Stimulated activated naive CD4-positive, alpha-beta T cell treated with Interleukin-2 at 50 U/mL for 16 hours (primary cell): ENCODE results near the gene CAT.

Experiments
- DNase-seq: peaks from one replicate; lab custom pipeline; 2025; lab: John Stamatoyannopoulos, UW

Gene CAT

GRCh38 chr11:34425360-34425759 is 13.4 kb upstream of the CAT start:
- no peak for DNase-seq

DNA sequence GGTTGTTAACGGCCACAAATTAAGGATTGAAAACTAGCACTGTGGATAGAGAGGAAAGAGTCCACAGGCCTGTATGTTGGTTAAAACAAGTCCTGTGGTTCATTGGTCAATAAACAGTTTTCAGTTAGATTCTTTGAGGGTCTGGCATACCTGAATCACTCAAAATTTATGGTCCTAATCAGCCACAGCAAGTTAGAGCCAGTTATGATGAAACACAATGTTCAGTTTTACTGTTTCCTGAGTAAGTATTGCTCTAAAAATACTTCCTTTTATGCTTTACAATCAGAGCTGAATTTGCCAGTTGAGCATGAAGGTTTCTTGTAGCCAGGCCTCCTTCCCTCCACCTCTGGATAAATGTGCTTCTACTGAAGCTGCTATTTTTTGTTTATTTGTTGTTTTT is 12.9 kb upstream of the CAT start:
- no peak for DNase-seq

DNA sequence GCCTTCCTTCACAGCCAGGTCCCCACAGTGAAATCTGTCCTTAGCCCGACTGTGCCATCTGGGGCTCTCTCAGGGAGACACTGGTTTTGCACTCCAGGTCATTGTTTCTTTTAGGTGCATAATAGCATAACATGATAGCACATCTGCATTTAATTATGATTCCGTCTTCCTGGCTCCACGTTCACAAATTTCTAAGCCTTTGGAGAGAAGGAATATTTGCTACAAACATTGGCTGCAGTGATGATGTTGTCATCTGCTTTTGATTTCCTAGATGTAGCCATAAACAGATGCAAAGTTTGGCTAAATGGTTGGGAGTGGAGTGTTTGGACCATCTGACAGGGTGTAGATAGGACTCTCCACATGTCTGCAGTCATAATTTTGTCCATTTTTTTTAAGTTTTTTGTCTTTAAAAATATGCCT is 12.0 kb upstream of the CAT start:
- DNase-seq, result no peak

- DNase-seq, result no peak
Observed at GRCh38 chr11:34427186-34427805, 11.4 kb upstream of the CAT start.

DNA sequence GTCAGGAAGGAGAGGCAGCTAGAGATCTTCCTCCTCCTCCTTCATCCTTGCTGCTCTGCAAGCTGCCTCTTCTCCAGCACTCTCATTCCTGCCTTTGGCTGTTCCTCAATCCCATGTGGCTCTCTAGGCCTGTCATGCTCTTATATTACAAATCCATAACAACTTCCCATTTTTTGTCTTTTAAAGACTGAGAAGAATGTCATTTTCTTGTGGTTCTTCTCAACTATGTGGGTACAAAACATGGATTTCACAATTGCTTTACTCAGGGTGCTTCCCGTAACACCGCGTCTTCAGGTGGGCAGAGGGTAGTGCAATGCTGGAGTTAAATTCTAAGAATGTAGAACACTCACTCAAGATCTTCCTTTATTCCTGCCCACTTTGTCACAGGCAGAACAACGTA is 6.8 kb upstream of the CAT start:
- no peak for DNase-seq

DNA sequence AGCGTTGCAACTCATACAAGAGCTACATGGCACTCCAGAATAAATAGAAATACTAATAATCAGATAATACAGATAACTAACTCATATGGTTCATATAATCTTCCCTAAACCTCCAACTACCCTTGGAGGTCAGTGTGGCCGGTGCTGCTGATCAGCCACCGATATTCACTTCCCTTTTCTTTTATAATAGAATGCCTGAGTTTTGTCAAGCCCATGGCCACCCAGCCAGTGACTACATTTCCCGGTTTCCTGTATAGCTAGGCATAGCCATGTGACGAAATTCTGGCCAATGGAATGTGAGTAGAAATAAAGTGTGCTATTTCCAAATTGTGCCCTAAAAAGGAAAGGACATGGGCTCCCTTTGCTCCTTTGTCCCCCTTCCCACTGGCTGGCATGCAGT is 5.9 kb upstream of the CAT start:
- DNase-seq, result no peak

GRCh38 chr11:34433899-34434298 is 4.8 kb upstream of the CAT start:
- DNase-seq, result no peak

GRCh38 chr11:34437224-34438125 is 1.3 kb upstream of the CAT start:
- no peak for DNase-seq

DNA sequence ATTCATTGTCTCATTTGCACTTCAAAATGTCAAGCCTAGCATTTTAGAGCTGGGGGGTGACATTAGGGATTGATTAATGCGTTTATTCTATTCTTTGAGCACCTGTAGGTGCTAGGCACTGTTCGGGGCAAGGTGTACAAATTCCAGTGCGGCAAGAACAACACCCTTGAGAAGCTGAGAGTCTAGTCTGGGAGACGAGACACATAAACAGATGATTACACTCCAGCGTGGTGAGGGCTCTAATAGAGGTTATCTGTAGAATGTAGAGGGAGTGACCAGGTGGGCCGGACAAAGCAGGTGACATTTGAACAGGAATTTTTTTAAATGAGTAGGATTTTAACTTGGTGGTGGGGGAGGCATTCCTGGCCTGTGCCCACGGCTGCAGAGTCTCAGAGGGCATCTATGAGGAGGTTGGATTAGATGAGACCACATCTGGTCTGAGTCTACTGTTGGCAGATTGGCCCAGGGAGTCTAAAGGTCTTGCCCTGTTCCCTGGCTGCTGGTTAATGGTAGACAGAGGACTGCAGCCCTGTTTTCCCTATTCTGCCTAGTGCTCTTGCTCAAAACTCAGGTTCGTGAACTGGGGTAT is 970 bp downstream of the CAT start:
- no peak for DNase-seq

DNA sequence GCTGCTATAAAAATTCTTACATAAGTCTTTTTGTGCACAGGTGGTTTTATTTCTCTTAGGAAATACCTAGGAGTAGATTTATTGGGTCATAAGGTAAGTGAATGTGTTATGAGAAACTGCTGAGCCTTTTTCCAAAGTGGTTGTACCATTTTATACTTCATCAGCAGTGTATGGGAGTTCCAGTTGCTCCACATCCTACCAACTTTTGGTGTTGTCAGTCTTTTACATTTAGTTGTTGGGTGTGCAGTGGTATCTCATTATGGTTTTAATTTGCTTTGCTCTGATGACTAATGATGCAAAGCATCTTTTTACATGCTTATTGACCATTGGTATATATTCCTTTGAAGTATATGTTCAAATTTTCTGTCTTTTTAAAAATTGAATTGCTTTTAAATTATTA is 3.1 kb downstream of the CAT start:
- DNase-seq, result no peak

DNA sequence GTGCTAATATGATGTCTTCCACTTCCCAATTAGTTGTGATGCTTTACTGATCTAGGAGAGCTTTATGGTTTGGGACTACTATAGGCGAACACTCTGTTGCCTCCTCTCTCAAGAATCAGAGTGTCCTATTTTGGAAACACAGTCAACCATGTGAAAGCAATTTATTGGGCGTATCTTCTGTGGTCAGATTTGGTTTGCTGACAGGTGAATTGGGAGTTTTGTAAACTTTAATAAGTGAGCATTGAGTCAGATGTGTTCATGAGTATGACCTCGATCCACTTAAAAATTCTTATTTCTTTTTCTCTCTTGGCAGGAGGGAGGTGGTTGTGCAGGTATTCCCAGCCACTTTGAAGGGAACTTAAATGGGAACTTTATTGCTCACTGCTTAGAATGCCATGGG is 4.4 kb downstream of the CAT start:
- DNase-seq, result no peak

GRCh38 chr11:34444428-34444827 is 5.7 kb downstream of the CAT start:
- no peak for DNase-seq

DNA sequence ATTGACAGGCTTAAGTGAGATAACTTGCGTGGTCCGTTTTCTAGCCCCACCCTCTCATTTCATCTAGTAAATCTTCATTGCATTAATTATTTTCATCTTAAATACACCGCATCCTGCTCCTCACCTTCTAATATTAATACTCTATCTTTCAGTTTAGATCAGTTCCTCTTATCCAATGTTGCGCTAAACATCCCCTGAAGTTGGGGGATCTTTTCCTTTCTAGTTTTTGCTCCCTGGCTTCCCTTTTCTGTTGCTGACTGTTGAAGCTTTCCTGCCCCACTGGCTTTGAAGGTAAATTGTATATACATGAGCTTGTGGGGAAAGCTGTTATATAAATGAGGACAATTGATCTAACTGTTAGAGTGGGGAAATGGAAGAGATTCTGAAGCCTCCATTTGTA is 7.2 kb downstream of the CAT start:
- no peak for DNase-seq

GRCh38 chr11:34446386-34446785 is 7.7 kb downstream of the CAT start:
- DNase-seq, result no peak

GRCh38 chr11:34447044-34447443 is 8.3 kb downstream of the CAT start:
- no peak for DNase-seq

DNA sequence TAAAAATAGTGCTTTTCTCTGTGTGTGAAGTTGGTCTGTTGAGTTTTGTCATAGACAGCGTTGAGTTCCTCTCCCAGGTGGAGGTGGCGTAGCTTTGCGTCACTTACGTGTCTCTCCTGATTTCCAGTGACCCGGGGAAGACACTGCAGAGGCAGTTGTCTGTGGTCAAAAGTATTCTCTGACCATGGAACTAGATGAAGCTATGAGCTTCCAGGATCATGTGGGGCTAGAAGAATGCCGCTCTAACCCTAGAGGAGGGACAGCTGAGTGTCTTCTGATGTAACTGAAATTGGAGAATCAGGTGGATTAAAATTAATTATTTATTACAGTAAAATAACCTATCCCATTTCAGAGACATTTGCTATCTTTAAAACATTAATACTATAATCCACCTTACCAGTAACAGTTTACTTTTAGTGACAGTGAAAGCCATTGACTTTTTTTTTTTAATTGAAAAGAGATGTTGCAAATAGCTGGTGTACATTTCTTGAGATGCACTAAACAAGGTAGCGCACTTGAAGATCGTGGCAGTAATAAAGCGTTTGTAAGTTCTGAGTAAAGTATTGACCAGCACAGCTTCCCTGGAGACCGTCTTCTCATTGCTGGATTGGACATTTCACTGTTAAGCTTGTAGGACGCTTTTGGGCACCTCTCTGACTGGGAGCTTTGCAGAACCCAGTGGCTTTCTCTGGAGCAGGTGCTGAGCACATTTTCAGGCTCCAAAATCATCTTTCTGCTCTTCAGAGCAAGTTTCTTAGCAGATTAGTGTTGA is 9.7 kb downstream of the CAT start:
- no peak for DNase-seq

- no peak for DNase-seq
Observed at GRCh38 chr11:34449013-34449412, 10.3 kb downstream of the CAT start.

GRCh38 chr11:34451053-34451452 is 12.3 kb downstream of the CAT start:
- DNase-seq, result no peak

DNA sequence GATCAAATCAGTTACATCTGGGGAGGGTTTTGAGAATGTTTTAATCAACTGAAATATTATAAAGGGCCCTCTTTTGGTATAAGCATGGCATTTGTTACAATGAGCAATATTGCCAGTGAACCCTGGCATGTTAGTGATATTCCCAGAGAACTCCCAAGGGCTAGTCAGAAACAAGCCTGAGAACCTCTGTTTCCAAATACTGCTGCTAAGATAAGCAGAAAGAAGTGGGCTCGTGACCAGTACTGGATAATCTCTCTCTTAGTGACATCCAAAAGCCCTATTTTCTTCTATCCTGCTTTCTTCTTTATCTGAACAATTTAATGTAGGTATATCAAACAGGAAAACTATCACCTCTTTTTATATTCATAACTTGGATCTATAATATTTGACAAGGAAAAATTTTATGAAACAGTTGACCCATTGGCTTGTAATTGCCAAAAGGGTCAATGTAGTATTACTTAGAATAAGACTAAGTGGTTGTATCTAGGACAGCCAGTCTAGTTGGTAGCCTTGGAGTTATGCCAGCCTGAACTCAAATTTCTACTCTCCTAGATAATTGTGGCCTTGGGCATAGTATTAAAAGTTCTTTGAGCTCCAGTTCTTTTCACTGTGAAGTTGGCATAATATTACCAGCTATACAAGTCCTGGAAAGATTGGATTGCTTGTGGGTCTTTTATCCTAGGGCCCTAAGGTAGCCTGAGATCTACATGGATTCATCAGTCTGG is 15.7 kb downstream of the CAT start:
- DNase-seq, result no peak

DNA sequence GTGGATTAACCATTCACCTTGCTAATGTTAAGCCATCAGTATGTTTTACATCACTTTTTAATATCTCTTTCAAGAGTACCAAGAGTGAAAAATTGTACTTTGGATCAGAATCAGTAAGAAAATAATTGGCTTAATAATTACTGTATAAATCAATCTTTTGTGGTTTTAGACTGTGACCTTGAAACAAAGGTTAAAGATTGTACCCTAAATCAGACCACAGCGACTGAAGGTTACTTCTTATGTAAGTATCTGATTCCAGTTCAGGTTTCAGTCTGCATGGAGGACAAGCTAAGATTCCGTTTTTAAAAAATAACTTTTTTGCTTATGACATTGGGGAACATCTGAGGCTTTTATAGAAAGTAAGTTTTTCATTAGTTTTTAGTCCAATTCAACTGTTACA is 18.9 kb downstream of the CAT start:
- no peak for DNase-seq

DNA sequence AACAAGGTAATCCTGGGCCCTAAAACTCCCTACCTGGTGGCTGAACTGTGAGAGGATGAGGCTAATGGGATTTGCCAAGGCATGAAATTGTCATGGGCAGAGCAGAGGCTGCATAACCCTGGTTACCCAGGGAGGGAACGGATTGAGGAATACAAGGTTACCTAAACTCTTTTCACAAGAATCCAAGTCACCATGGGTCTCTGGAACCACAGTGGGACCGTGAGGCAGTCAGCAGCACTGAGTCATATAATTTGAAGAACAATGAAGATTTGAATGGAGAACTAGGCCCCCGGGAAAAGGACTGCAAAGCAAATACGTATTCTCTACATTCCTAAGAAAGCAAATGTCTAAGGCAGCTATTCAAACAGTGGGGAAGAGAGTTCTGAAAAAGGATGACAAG is 19.8 kb downstream of the CAT start:
- no peak for DNase-seq
